Pancreas (tissue), 10 donors: ENCODE results near the gene BPTF. TPM values are rescaled to one million over a fixed set of nuclear protein-coding genes. Genes with fewer than 3 reads are reported as not detected.
A peak's percentile ranks its signal among the peaks of the same experiment; 100 is the strongest.
"Not testable (repeated sequence)": the region's sequence is repeated elsewhere in the genome, so short reads cannot be mapped to it uniquely, and the experiment has no call there.

Experiments used
- ATAC-seq, 4 donors: fragments of 200-7000 bp; cut with Tn5 transposase; one replicate each; pipeline versions ENCODE4 v1.8.0 to v1.9.1; 2020; ENCODE audit warnings: mild to moderate bottlenecking in 4 of 4, moderate library complexity in 4 of 4
- DNase-seq, 6 donors: peaks; one replicate each; pipeline ENCODE4 v3.0.0-alpha.2; 2020
- FAIRE-seq: peaks from 2 replicates; lab custom pipeline; 2012; peaks lifted over from hg19 to GRCh38; lab: Jason Lieb, UNC
- H3K27ac ChIP-seq, 4 donors: fragments of 200-600 bp; sonication (generic); 1 replicate in 3 of 4; 2 replicates in 1 of 4; pipeline versions ENCODE4 v1.5.0 to v1.8.0; 2020
- H3K27me3 ChIP-seq, 4 donors: fragments of 200-600 bp; one replicate each; pipeline ENCODE4 v1.8.0; 2021
- H3K36me3 ChIP-seq, 3 donors: fragments of 200-600 bp; sonication (generic) in 1 of 3; one replicate each; pipeline versions ENCODE4 v1.5.0 to v1.8.0; 2020 to 2021
- H3K4me1 ChIP-seq, 3 donors: fragments of 200-600 bp; one replicate each; pipeline ENCODE4 v1.8.0; 2021
- H3K4me3 ChIP-seq, 4 donors: fragments of 200-600 bp; sonication (generic) in 2 of 4; one replicate each; pipeline versions ENCODE4 v1.5.0 to v1.8.0; 2020 to 2021
- H3K9me3 ChIP-seq, 4 donors: fragments of 200-600 bp; one replicate each; pipeline ENCODE4 v1.8.0; 2021
- WGBS, 2 donors: extraction: QIAGEN DNeasy Blood & Tissue Kit; methylation state at CpG; one replicate each; pipeline ENCODE4 v1.1.7; 2013; 5-methylcytosine and 5-hydroxymethylcytosine counted together
- intact Hi-C, 3 donors: fragments of 100-400 bp; cut with DNase I; formaldehyde crosslinking; loops; one replicate each; pipeline versions ENCODE4 v1.11.1 to v1.14.2; 2022
- polyA plus RNA-seq, 2 donors: library from polyadenylated mRNA; stranded (reverse); fragments of 200-250 nt; gene quantifications; one replicate each; pipeline ENCODE4 v1.2.3, GENCODE V29; 2013
- total RNA-seq, 6 donors: library from RNA; stranded (reverse); fragmentation: NEBNext Ultra II Directional in 4 of 6; extraction: Animal tissue kit (Norgen Biotek cat#: 25700) in 4 of 6; gene quantifications; one replicate each; pipeline versions ENCODE4 v1.2.1 to v1.2.4, GENCODE V29; 2021 to 2023
- TF ChIP-seq, protein P1 (sequence below), 4 donors: fragments of 200-600 bp; sonication (generic) in 3 of 4; IDR thresholded peaks; one replicate each; pipeline versions ENCODE4 v1.5.0 to v1.8.0; 2021; ENCODE audit warnings: antibody characterized with exemption in 4 of 4
- donor health status: healthy with polysubstance abuse.
- donor health status: DM: no; HTN: no; CAD: no; lungs with moderate emphysema.
- donor health status: DM: no; HTN: no; CAD: no.
- donor health status: control.
- donor health status: control.
- donor health status: Bipolar disorder and iron deficiency.
- donor health status: DM: yes; HTN: yes; CAD: no.
- donor health status: DM: no; HTN: no; CAD: no.
- donor health status: DM: no; HTN: no; CAD: no.
- donor health status: DM: yes; HTN: yes; CAD: no.

The BPTF gene
- total and polyA plus RNA-seq, 8 donors, result 15.5 to 59.1 (median 34.1) TPM

DNA sequence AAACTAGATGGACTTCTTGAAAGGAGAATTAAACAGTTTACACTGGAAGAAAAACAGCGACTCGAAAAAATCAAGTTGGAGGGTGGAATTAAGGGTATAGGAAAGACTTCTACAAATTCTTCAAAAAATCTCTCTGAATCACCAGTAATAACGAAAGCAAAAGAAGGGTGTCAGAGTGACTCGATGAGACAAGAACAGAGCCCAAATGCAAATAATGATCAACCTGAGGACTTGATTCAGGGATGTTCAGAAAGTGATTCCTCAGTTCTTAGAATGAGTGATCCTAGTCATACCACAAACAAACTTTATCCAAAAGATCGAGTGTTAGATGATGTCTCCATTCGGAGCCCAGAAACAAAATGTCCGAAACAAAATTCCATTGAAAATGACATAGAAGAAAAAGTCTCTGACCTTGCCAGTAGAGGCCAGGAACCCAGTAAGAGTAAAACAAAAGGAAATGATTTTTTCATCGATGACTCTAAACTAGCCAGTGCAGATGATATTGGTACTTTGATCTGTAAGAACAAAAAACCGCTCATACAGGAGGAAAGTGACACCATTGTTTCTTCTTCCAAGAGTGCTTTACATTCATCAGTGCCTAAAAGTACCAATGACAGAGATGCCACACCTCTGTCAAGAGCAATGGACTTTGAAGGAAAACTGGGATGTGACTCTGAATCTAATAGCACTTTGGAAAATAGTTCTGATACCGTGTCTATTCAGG, 85.9 kb downstream of the BPTF start:
- Histone ChIP-seq H3K4me1 (no peaks in the 10 kb centered on the region), H3K9me3 (no peaks in the 10 kb centered on the region), H3K36me3 (peaks cover 3 to 35% (median 7%) of the 10 kb centered on the region in 3 donors), H3K27me3 (no peaks in the 10 kb centered on the region), H3K4me3 (no peak overlapping the region), H3K27ac (no peak overlapping the region)
- DNase-seq (no peak), FAIRE-seq (no peak), ATAC-seq (no peak)
- 95 to 97% methylated on average over 10 of the region's 10 CpGs for WGBS, 2 donors
- intact Hi-C loops, result no loop called here
- TF ChIP-seq, protein P1, sequence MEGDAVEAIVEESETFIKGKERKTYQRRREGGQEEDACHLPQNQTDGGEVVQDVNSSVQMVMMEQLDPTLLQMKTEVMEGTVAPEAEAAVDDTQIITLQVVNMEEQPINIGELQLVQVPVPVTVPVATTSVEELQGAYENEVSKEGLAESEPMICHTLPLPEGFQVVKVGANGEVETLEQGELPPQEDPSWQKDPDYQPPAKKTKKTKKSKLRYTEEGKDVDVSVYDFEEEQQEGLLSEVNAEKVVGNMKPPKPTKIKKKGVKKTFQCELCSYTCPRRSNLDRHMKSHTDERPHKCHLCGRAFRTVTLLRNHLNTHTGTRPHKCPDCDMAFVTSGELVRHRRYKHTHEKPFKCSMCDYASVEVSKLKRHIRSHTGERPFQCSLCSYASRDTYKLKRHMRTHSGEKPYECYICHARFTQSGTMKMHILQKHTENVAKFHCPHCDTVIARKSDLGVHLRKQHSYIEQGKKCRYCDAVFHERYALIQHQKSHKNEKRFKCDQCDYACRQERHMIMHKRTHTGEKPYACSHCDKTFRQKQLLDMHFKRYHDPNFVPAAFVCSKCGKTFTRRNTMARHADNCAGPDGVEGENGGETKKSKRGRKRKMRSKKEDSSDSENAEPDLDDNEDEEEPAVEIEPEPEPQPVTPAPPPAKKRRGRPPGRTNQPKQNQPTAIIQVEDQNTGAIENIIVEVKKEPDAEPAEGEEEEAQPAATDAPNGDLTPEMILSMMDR (IDR thresholded peaks at IDR 0.05), result no peak

DNA sequence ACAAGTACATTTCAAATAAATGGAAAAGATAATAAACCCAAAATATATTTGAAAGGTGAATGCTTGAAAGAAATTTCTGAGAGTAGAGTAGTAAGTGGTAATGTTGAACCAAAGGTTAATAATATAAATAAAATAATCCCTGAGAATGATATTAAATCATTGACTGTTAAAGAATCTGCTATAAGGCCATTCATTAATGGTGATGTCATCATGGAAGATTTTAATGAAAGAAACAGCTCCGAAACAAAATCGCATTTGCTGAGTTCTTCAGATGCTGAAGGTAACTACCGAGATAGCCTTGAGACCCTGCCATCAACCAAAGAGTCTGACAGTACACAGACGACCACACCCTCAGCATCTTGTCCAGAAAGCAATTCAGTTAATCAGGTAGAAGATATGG, 86.8 kb downstream of the BPTF start:
- no peaks in the 10 kb centered on the region for H3K27me3 ChIP-seq
- intact Hi-C loops, result no loop called here
- H3K36me3 ChIP-seq, result peaks cover 3 to 35% (median 7%) of the 10 kb centered on the region in 3 donors
- TF ChIP-seq, protein P1 (IDR thresholded peaks at IDR 0.05), result no peak
- no peaks in the 10 kb centered on the region for H3K4me1 ChIP-seq
- no peak for FAIRE-seq
- no peaks in the 10 kb centered on the region for H3K9me3 ChIP-seq
- no peak overlapping the region for H3K27ac ChIP-seq
- no peak for ATAC-seq
- no peak overlapping the region for H3K4me3 ChIP-seq
- 85 to 92% methylated on average over 4 of the region's 4 CpGs for WGBS, 2 donors
- DNase-seq, result no peak

DNA sequence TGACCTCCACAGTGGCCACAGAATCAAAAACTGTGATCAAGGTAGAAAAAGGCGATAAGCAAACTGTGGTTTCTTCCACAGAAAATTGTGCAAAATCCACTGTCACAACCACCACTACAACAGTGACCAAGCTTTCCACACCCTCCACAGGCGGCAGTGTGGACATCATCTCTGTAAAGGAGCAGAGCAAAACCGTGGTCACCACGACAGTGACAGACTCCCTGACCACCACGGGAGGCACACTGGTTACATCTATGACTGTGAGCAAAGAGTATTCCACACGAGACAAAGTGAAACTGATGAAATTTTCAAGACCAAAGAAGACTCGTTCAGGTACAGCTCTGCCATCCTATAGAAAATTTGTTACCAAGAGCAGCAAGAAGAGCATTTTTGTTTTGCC, 87.4 kb downstream of the BPTF start:
- intact Hi-C loops, result no loop called here
- Histone ChIP-seq H3K9me3 (no peaks in the 10 kb centered on the region), H3K27ac (no peak overlapping the region), H3K4me3 (no peak overlapping the region), H3K4me1 (no peaks in the 10 kb centered on the region), H3K27me3 (no peaks in the 10 kb centered on the region), H3K36me3 (peaks cover 3 to 35% (median 7%) of the 10 kb centered on the region in 3 donors)
- FAIRE-seq (no peak), DNase-seq (no peak), ATAC-seq (no peak)
- TF ChIP-seq, protein P1 (IDR thresholded peaks at IDR 0.05), result no peak
- 86 to 94% methylated on average over 7 of the region's 7 CpGs for WGBS, 2 donors

DNA sequence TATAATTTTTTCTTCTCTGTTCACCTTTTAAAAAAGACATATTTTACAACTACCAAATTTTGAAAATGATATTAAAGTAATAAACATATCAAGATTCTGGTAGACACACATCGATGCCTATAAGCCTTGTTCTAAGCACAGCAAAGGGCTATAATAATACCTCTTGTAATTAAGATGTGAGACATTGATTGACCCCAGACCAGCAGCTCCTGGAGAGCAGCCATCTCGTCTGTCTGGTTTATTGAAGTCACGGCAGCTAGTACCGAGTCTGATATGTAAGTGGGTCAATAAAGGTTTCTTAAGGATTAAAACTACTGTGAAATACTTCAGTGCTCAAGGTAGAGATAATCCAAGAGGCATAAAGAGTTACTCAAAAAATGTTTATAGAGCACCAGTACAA, 94.9 kb downstream of the BPTF start:
- DNase-seq (no peak), ATAC-seq (no peak), FAIRE-seq (no peak)
- 83 to 90% methylated on average over 4 of the region's 4 CpGs for WGBS, 2 donors
- Histone ChIP-seq H3K36me3 (peaks cover 0 to 53% (median 13%) of the 10 kb centered on the region in 3 donors), H3K9me3 (no peaks in the 10 kb centered on the region), H3K27me3 (no peaks in the 10 kb centered on the region), H3K4me3 (no peak overlapping the region), H3K27ac (no peak overlapping the region), H3K4me1 (no peaks in the 10 kb centered on the region)
- intact Hi-C loops, result no loop called here
- TF ChIP-seq, protein P1 (IDR thresholded peaks at IDR 0.05), result no peak

DNA sequence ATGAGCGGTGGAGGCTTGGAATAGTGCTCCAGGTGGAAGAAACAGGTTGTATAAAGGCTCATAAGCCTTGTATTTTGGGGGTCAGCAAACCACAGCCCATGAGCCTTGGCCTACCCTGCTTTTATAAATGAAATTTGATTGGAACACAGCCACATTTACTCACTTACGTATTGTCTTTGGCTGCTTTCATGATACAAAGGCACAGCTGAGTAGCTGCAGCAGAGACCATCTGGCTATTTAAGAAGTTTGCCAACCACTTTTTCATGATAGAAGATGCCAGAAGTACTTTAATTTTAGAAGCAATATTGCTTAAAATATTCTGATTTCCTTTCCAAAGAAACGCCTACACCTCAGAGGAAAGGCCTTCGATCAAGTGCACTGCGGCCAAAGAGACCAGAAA, 97.2 kb downstream of the BPTF start:
- FAIRE-seq, result no peak
- intact Hi-C loops, result no loop called here
- no peak for ATAC-seq
- H3K4me3 ChIP-seq, result no peak overlapping the region
- DNase-seq, result no peak
- no peaks in the 10 kb centered on the region for H3K9me3 ChIP-seq
- TF ChIP-seq, protein P1 (IDR thresholded peaks at IDR 0.05), result no peak
- peaks cover 0 to 64% (median 16%) of the 10 kb centered on the region in 3 donors for H3K36me3 ChIP-seq
- 87 to 89% methylated on average over 5 of the region's 5 CpGs for WGBS, 2 donors
- H3K4me1 ChIP-seq, result no peaks in the 10 kb centered on the region
- H3K27me3 ChIP-seq, result no peaks in the 10 kb centered on the region
- H3K27ac ChIP-seq, result no peak overlapping the region

DNA sequence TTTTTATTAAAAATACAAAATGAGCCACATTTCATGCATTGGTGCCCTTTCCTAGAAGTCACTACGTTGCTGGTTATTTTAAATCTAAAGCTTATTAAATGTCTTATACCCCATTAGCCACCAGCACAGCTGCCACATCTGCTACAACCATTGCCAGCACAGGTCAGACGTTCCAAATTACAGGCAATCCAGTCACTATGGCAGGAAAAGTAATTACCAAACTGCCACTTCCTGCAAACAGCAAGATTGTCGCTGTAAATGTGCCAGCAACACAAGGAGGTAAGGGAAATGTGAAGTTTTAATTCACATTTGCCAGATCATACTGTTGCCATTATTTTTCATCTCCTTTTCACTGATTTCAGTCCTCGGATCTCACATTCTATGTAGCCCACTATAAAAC, 103.5 kb downstream of the BPTF start:
- ATAC-seq, result peak in 1 of 4 donors; percentile 45
- DNase-seq, FAIRE-seq, H3K4me1 ChIP-seq, H3K27me3 ChIP-seq, H3K4me3 ChIP-seq, H3K27ac ChIP-seq, H3K9me3 ChIP-seq, intact Hi-C loops: not testable (repeated sequence)
- peaks cover 5 to 84% (median 25%) of the 10 kb centered on the region in 3 donors for H3K36me3 ChIP-seq
- WGBS, 2 donors, result 67 to 71% methylated on average over 4 of the region's 4 CpGs
